B cell (primary cell): Measurements from ENCODE around the gene DIP2A. TPM values are rescaled to one million over a fixed set of nuclear protein-coding genes. Genes with fewer than 3 reads are reported as not detected.
"Not testable (repeated sequence)": the region's sequence is repeated elsewhere in the genome, so short reads cannot be mapped to it uniquely, and the experiment has no call there.

ENCODE experiments used
- ATAC-seq: fragments of 200-7000 bp; cut with Tn5 transposase; one replicate; pipeline ENCODE4 v1.10.0; 2021; ENCODE audit warnings: low read depth, mild to moderate bottlenecking, moderate number of reproducible peaks, moderate library complexity
- CTCF ChIA-PET: fragments of 350-600 bp; sonication (Branson Sonifier 250); formaldehyde crosslinking; loops from one replicate; lab custom pipeline; 2021; ENCODE audit warnings: antibody characterized with exemption, inconsistent platforms; lab: Charles Lee
- POLR2A ChIA-PET: fragments of 350-600 bp; sonication (Branson Sonifier 250); formaldehyde crosslinking; loops from one replicate; lab custom pipeline; 2021; ENCODE audit warnings: antibody characterized with exemption; lab: Charles Lee
- DNase-seq: peaks from one replicate; pipeline ENCODE4 v3.0.0; 2013
- H2AFZ ChIP-seq: 2 replicates; pipeline ENCODE4 v1.6.1; 2012; ENCODE audit warnings: mild to moderate bottlenecking, low read depth, low read length; ENCODE audit not compliant: insufficient read depth, poor library complexity, severe bottlenecking
- H3K27ac ChIP-seq, 2 donors: 1 replicate in 1 of 2; 2 replicates in 1 of 2; pipeline ENCODE4 v1.5.1; 2012 to 2013; ENCODE audit warnings: low read length in 2 of 2, mild to moderate bottlenecking in 2 of 2, moderate library complexity in 1 of 2
- H3K27me3 ChIP-seq, 4 experiments: fragments of 200-600 bp in 1 of 4; sonication (generic) in 1 of 4; replicated peaks in 1 of 4; 1 replicate in 2 of 4; 2 replicates in 2 of 4; pipeline versions ENCODE4 v1.6.1 to v1.7.0; 2013 to 2016; ENCODE audit warnings: low read length in 3 of 4, mild to moderate bottlenecking in 2 of 4, mixed read lengths in 1 of 4, moderate library complexity in 1 of 4; ENCODE audit not compliant: insufficient read depth in 4 of 4, control insufficient read depth in 3 of 4; ENCODE audit errors: control extremely low read depth in 1 of 4
- H3K36me3 ChIP-seq, 2 experiments: replicated peaks in 1 of 2; 1 replicate in 1 of 2; 2 replicates in 1 of 2; pipeline versions ENCODE4 v1.6.1 to v1.7.1; 2013; ENCODE audit warnings: low read length in 1 of 2; ENCODE audit not compliant: insufficient read depth in 2 of 2, control insufficient read depth in 1 of 2; ENCODE audit errors: control extremely low read depth in 1 of 2, extremely low read depth in 1 of 2
- H3K4me1 ChIP-seq, 2 donors: fragments of 200-600 bp in 1 of 2; sonication (generic) in 1 of 2; 1 replicate in 1 of 2; 2 replicates in 1 of 2; pipeline versions ENCODE4 v1.5.1 to v1.6.1; 2013 to 2017; ENCODE audit warnings: low read length in 2 of 2; ENCODE audit not compliant: control insufficient read depth in 2 of 2, insufficient read depth in 2 of 2
- H3K4me2 ChIP-seq: replicated peaks from 2 replicates; pipeline ENCODE3; 2012; ENCODE audit warnings: mild to moderate bottlenecking, low read depth, low read length; ENCODE audit not compliant: poor library complexity, severe bottlenecking
- H3K4me3 ChIP-seq, 5 experiments: fragments of 200-600 bp in 1 of 5; sonication (generic) in 1 of 5; 1 replicate in 3 of 5; 2 replicates in 2 of 5; pipeline versions ENCODE4 v1.5.1 to v1.7.0; 2011 to 2016; ENCODE audit warnings: low read length in 4 of 5, mild to moderate bottlenecking in 4 of 5, low read depth in 2 of 5, control low read depth in 1 of 5, moderate library complexity in 1 of 5; ENCODE audit not compliant: insufficient read depth in 1 of 5; ENCODE audit errors: control extremely low read depth in 1 of 5, extremely low read depth in 1 of 5
- H3K79me2 ChIP-seq: fragments of 200-600 bp; sonication (generic); one replicate; pipeline ENCODE4 v1.6.0; 2016; ENCODE audit warnings: low read length; ENCODE audit not compliant: control insufficient read depth, insufficient read depth
- H3K9ac ChIP-seq: fragments of 200-600 bp; sonication (generic); 2 replicates; pipeline ENCODE4 v1.6.1; 2017; ENCODE audit warnings: mild to moderate bottlenecking, low read length, moderate library complexity
- H3K9me3 ChIP-seq, 3 donors: one replicate each; pipeline versions ENCODE4 v1.6.1 to v1.7.1; 2013; ENCODE audit warnings: low read length in 2 of 3; ENCODE audit not compliant: control insufficient read depth in 2 of 3, insufficient read depth in 1 of 3; ENCODE audit errors: control extremely low read depth in 1 of 3
- H4K20me1 ChIP-seq: 2 replicates; pipeline ENCODE4 v1.6.0; 2012; ENCODE audit warnings: mild to moderate bottlenecking, low read length; ENCODE audit not compliant: insufficient read depth, control insufficient read depth, poor library complexity, severe bottlenecking
- H3K27ac Mint-ChIP-seq: one replicate; pipeline ENCODE4 v1.8.0; 2021; ENCODE audit warnings: mixed read lengths
- H3K27me3 Mint-ChIP-seq: one replicate; pipeline ENCODE4 v1.8.0; 2021; ENCODE audit warnings: mixed read lengths
- H3K4me1 Mint-ChIP-seq: one replicate; pipeline ENCODE4 v1.8.0; 2021; ENCODE audit warnings: mixed read lengths
- H3K4me3 Mint-ChIP-seq: one replicate; pipeline ENCODE4 v1.8.0; 2021; ENCODE audit warnings: mixed read lengths
- H3K9me3 Mint-ChIP-seq: one replicate; pipeline ENCODE4 v1.8.0; 2022; ENCODE audit warnings: mixed read lengths; ENCODE audit not compliant: insufficient read depth
- CTCF ChIP-seq: fragments of 200-600 bp; IDR thresholded peaks from one replicate; pipeline ENCODE4 v1.8.0; 2022; ENCODE audit warnings: antibody characterized with exemption, mild to moderate bottlenecking
- EZH2 ChIP-seq: IDR thresholded peaks from 2 replicates; pipeline ENCODE4 v1.6.1; 2012; ENCODE audit warnings: borderline replicate concordance, low read depth, mild to moderate bottlenecking, moderate library complexity, low read length; ENCODE audit not compliant: insufficient read depth, poor library complexity, severe bottlenecking
- WGBS: methylation state at CpG from one replicate; pipeline ENCODE4 v1.1.5; 2013; ENCODE audit warnings: missing lambda C conversion rate; ENCODE audit not compliant: insufficient coverage; 5-methylcytosine and 5-hydroxymethylcytosine counted together
- intact Hi-C: fragments of 100-400 bp; cut with micrococcal nuclease; formaldehyde crosslinking; loops from one replicate; pipeline ENCODE4 v1.10.0; 2022
- polyA plus RNA-seq: library from polyadenylated mRNA; depleted of rRNA; stranded (reverse); fragments of >200 nt; gene quantifications from 2 replicates; pipeline ENCODE4 v1.2.3, GENCODE V29; 2012
- total RNA-seq, 2 donors: library from RNA; stranded (reverse); fragments of 120-200 nt in 1 of 2; gene quantifications; 1 replicate in 1 of 2; 2 replicates in 1 of 2; pipeline versions ENCODE4 v1.2.3 to v1.2.4, GENCODE V29; 2013 to 2022

Gene DIP2A
- total and polyA plus RNA-seq, 2 donors (not counting 1 experiment from before 2014, with no cell fraction given) = 40.4 to 59.0 TPM

DNA sequence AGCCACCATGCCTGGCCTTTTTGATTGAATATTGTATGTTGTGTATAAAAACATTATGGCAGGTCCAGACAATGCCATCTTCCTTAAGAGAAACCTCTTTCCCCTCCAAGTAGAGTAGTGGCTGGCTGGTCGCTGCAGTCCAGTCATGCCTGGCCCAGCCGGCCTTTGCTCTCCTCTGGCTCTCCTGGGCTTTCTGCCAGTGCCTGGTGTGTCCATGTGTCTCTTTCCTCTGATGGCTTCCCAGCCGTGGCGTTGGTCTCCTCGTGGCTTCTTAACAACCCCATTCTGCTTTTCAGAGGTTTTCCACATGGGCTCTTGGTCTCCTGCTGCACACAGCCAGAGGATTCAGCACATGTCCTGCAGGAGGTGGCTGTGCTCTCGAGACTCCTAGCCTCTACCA lies 58.7 kb downstream of the DIP2A start:
- Histone ChIP-seq H3K4me2 (no peak overlapping the region), H3K27ac (no peak overlapping the region), H3K9ac (no peak overlapping the region), H4K20me1 (no peaks in the 10 kb centered on the region), H3K9me3 (no peaks in the 10 kb centered on the region), H3K27me3 (no peaks in the 10 kb centered on the region), H3K4me3 (no peak overlapping the region), H3K79me2 (peaks cover 8% of the 10 kb centered on the region), H3K36me3 (peaks cover 2 to 17% of the 10 kb centered on the region in 2 experiments), H2AFZ (no peak overlapping the region), H3K4me1 (peaks cover 10 to 11% of the 10 kb centered on the region in 2 donors)
- ChIA-PET CTCF (no interaction called here), POLR2A (no interaction called here)
- intact Hi-C loops = no loop called here
- H3K4me1 Mint-ChIP-seq = peaks cover 15% of the 10 kb centered on the region
- H3K27ac Mint-ChIP-seq = no peak overlapping the region
- H3K4me3 Mint-ChIP-seq = no peak overlapping the region
- 100% methylated on average over 6 of the region's 6 CpGs for WGBS
- DNase-seq (no peak), ATAC-seq (no peak)
- TF ChIP-seq CTCF (no peak), EZH2 (no peak)
- no peaks in the 10 kb centered on the region for H3K27me3 Mint-ChIP-seq
- no peaks in the 10 kb centered on the region for H3K9me3 Mint-ChIP-seq

DNA sequence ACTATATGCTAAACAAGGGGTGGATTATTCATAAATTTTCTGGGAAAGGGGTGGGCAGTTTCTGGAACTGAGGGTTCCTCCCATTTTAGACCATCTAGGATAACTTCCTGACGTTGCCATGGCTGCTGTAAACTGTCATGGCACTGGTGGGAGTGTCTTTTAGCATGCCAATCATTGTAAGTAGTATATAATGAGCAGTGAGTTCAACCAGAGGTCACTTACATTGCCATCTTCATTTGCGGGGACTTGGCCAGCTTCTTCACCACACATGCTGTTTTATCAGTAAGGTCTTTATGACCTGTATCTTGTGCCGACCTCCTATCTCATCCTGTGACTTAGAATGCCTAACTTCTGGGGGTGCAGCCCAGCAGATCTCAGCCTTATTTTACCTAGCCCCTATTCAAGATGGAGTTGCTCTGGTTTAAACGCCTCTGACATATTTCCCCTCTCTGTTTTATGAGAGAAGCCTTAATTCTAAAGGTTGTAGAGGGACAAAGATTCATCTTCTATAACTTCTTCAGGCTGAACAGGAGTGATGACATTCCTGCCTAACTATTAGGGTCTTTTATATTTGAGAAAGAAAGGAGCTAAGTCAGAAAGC lies 60.4 kb downstream of the DIP2A start:
- no peak overlapping the region for H3K9ac ChIP-seq
- intact Hi-C loops = no loop called here
- no peak overlapping the region for H3K4me2 ChIP-seq
- CTCF ChIA-PET = no interaction called here
- H3K9me3 Mint-ChIP-seq = no peaks in the 10 kb centered on the region
- H3K79me2 ChIP-seq = peaks cover 8% of the 10 kb centered on the region
- no peak overlapping the region for H3K4me3 ChIP-seq
- DNase-seq (no peak), ATAC-seq (no peak)
- peaks cover 10 to 11% of the 10 kb centered on the region in 2 donors for H3K4me1 ChIP-seq
- no peak overlapping the region for H3K27ac ChIP-seq
- WGBS = 100% methylated on average over 2 of the region's 4 CpGs
- TF ChIP-seq CTCF (no peak), EZH2 (no peak)
- H3K9me3 ChIP-seq = no peaks in the 10 kb centered on the region
- H3K4me1 Mint-ChIP-seq = peaks cover 15% of the 10 kb centered on the region
- H3K27me3 ChIP-seq = no peaks in the 10 kb centered on the region
- no peak overlapping the region for H2AFZ ChIP-seq
- POLR2A ChIA-PET = no interaction called here
- no peak overlapping the region for H3K4me3 Mint-ChIP-seq
- no peak overlapping the region for H3K27ac Mint-ChIP-seq
- H3K36me3 ChIP-seq = peaks cover 0 to 16% of the 10 kb centered on the region in 2 experiments
- no peaks in the 10 kb centered on the region for H4K20me1 ChIP-seq
- H3K27me3 Mint-ChIP-seq = no peaks in the 10 kb centered on the region

GRCh38 chr21:46527393-46527792 lies 68.7 kb downstream of the DIP2A start:
- H3K9me3 Mint-ChIP-seq, H3K79me2 ChIP-seq, H3K4me3 ChIP-seq, intact Hi-C loops, ATAC-seq, H3K27me3 Mint-ChIP-seq, H3K4me1 Mint-ChIP-seq, POLR2A ChIA-PET, H3K27ac ChIP-seq, H3K4me1 ChIP-seq, H3K27me3 ChIP-seq, H3K9ac ChIP-seq, H3K27ac Mint-ChIP-seq, H4K20me1 ChIP-seq, H3K4me3 Mint-ChIP-seq, H3K4me2 ChIP-seq, DNase-seq, CTCF ChIA-PET, H3K9me3 ChIP-seq, H2AFZ ChIP-seq: not testable (repeated sequence)
- peaks cover 1 to 16% of the 10 kb centered on the region in 2 experiments for H3K36me3 ChIP-seq
- WGBS = 98% methylated on average over 6 of the region's 8 CpGs
